HK-2 (cell line): Measurements from ENCODE around the gene MED22.
A peak's percentile ranks its signal among the peaks of the same experiment; 100 is the strongest.

Source experiments
- DNase-seq: peaks from one replicate; pipeline ENCODE4 v3.0.0-alpha.2; 2018; ENCODE audit not compliant: unreplicated experiment

MED22 gene

GRCh38 chr9:133355881-133356357, 8.0 kb upstream of the MED22 start:
- DNase-seq = peak; percentile 31

GRCh38 chr9:133354766-133355165, 6.8 kb upstream of the MED22 start:
- no peak for DNase-seq

GRCh38 chr9:133353548-133353947, 5.6 kb upstream of the MED22 start:
- DNase-seq = no peak

GRCh38 chr9:133352635-133353340, 4.9 kb upstream of the MED22 start:
- no peak for DNase-seq

- peak; percentile 69 for DNase-seq
Measured at GRCh38 chr9:133351908-133352634, 4.1 kb upstream of the MED22 start.

GRCh38 chr9:133351526-133351907, 3.6 kb upstream of the MED22 start:
- DNase-seq = no peak

- DNase-seq = no peak
Measured at GRCh38 chr9:133349965-133350616, 2.2 kb upstream of the MED22 start.

GRCh38 chr9:133348718-133349573, 1.0 kb upstream of the MED22 start:
- no peak for DNase-seq

GRCh38 chr9:133347515-133347984, 381 bp downstream of the MED22 start:
- DNase-seq = peak; percentile 51

- no peak for DNase-seq
Measured at GRCh38 chr9:133346021-133346785, 1.7 kb downstream of the MED22 start.

- DNase-seq = no peak
Measured at GRCh38 chr9:133345596-133345995, 2.3 kb downstream of the MED22 start.

GRCh38 chr9:133344979-133345378, 3.0 kb downstream of the MED22 start:
- no peak for DNase-seq

GRCh38 chr9:133344071-133344470, 3.9 kb downstream of the MED22 start:
- DNase-seq = no peak

GRCh38 chr9:133342570-133342969, 5.4 kb downstream of the MED22 start:
- no peak for DNase-seq

GRCh38 chr9:133342069-133342406, 5.9 kb downstream of the MED22 start:
- DNase-seq = no peak

GRCh38 chr9:133341369-133342068, 6.4 kb downstream of the MED22 start:
- DNase-seq = no peak

- DNase-seq = no peak
Measured at GRCh38 chr9:133340916-133341315, 7.0 kb downstream of the MED22 start.

- DNase-seq = no peak
Measured at GRCh38 chr9:133340256-133340655, 7.7 kb downstream of the MED22 start.

GRCh38 chr9:133339641-133340040, 8.3 kb downstream of the MED22 start:
- no peak for DNase-seq
